GM12865 (cell line): Measurements from ENCODE around the gene FBLN1.
"Not testable (repeated sequence)": the region's sequence is repeated elsewhere in the genome, so short reads cannot be mapped to it uniquely, and the experiment has no call there.

Source experiments
- DNase-seq: peaks from one replicate; pipeline ENCODE4 v3.0.0; 2010; ENCODE audit warnings: low read depth
- H3K4me3 ChIP-seq: 2 replicates; pipeline ENCODE4 v1.5.1; 2011; ENCODE audit warnings: mild to moderate bottlenecking, low read depth, low read length, control low read depth
- CTCF ChIP-seq: IDR thresholded peaks from 2 replicates; pipeline ENCODE4 v1.5.1; 2011; ENCODE audit warnings: low read length, control low read depth, low read depth, inconsistent platforms; ENCODE audit not compliant: insufficient read depth; ENCODE audit errors: missing control alignments

Gene FBLN1

GRCh38 chr22:45532235-45532631, 29.6 kb downstream of the FBLN1 start:
- DNase-seq: no peak
- no peak overlapping the region for H3K4me3 ChIP-seq
- TF ChIP-seq CTCF: no peak

- no peak overlapping the region for H3K4me3 ChIP-seq
- no peak for TF ChIP-seq CTCF
- DNase-seq: no peak
Measured at GRCh38 chr22:45533703-45534102, 31.0 kb downstream of the FBLN1 start.

GRCh38 chr22:45534339-45535192, 31.9 kb downstream of the FBLN1 start:
- no peak overlapping the region for H3K4me3 ChIP-seq
- no peak for DNase-seq
- no peak for TF ChIP-seq CTCF

- no peak for DNase-seq
- TF ChIP-seq CTCF: no peak
- H3K4me3 ChIP-seq: no peak overlapping the region
Measured at GRCh38 chr22:45535290-45535689, 32.6 kb downstream of the FBLN1 start.

- not testable (repeated sequence) for H3K4me3 ChIP-seq, DNase-seq
Measured at GRCh38 chr22:45535835-45536234, 33.2 kb downstream of the FBLN1 start.

- H3K4me3 ChIP-seq: no peak overlapping the region
- no peak for TF ChIP-seq CTCF
- DNase-seq: no peak
Measured at GRCh38 chr22:45537734-45538181, 35.1 kb downstream of the FBLN1 start.

GRCh38 chr22:45538281-45538680, 35.6 kb downstream of the FBLN1 start:
- DNase-seq: no peak
- no peak for TF ChIP-seq CTCF
- H3K4me3 ChIP-seq: no peak overlapping the region
